Hepatocyte (in vitro differentiated cells): ENCODE measurements around the gene HEPN1. TPM values are rescaled to one million over a fixed set of nuclear protein-coding genes. Genes with fewer than 3 reads are reported as not detected.
"Not testable (repeated sequence)": the region's sequence is repeated elsewhere in the genome, so short reads cannot be mapped to it uniquely, and the experiment has no call there.

Source experiments
- DNase-seq: peaks from one replicate; pipeline ENCODE4 v3.0.0-alpha.2; 2016; ENCODE audit warnings: low spot score
- H2AFZ ChIP-seq: fragments of 200-600 bp; sonication (generic); 2 replicates; pipeline ENCODE4 v1.6.0; 2016; ENCODE audit warnings: antibody characterized with exemption, mild to moderate bottlenecking
- H3K27ac ChIP-seq: fragments of 200-600 bp; sonication (generic); 2 replicates; pipeline ENCODE4 v1.5.1; 2016; ENCODE audit warnings: mild to moderate bottlenecking
- H3K27me3 ChIP-seq: fragments of 200-600 bp; sonication (generic); 2 replicates; pipeline ENCODE4 v1.6.1; 2016
- H3K36me3 ChIP-seq: fragments of 200-600 bp; sonication (generic); replicated peaks from 2 replicates; pipeline ENCODE4 v1.5.1; 2016; ENCODE audit warnings: low read depth; ENCODE audit not compliant: insufficient read depth
- H3K4me1 ChIP-seq: fragments of 200-600 bp; sonication (generic); 2 replicates; pipeline ENCODE4 v1.5.1; 2016; ENCODE audit warnings: mild to moderate bottlenecking, moderate library complexity; ENCODE audit not compliant: insufficient read depth
- H3K4me2 ChIP-seq: fragments of 200-600 bp; sonication (generic); 2 replicates; pipeline ENCODE4 v1.6.0; 2016
- H3K4me3 ChIP-seq: fragments of 200-600 bp; sonication (generic); 2 replicates; pipeline ENCODE4 v1.5.1; 2016; ENCODE audit warnings: mild to moderate bottlenecking
- H3K79me2 ChIP-seq: fragments of 200-600 bp; sonication (generic); 2 replicates; pipeline ENCODE4 v1.6.0; 2017; ENCODE audit warnings: mild to moderate bottlenecking
- H3K9me2 ChIP-seq: fragments of 200-600 bp; sonication (generic); replicated peaks from 2 replicates; pipeline ENCODE4 v1.6.0; 2017; ENCODE audit warnings: mild to moderate bottlenecking; ENCODE audit not compliant: insufficient read depth
- H3K9me3 ChIP-seq: fragments of 200-600 bp; sonication (generic); 2 replicates; pipeline ENCODE4 v1.5.1; 2016; ENCODE audit warnings: low read depth, mild to moderate bottlenecking
- H4K20me1 ChIP-seq: fragments of 200-600 bp; sonication (generic); 2 replicates; pipeline ENCODE4 v1.6.0; 2016; ENCODE audit warnings: mild to moderate bottlenecking; ENCODE audit not compliant: insufficient read depth, poor library complexity, severe bottlenecking
- CTCF ChIP-seq: fragments of 200-600 bp; sonication (generic); IDR thresholded peaks from 2 replicates; pipeline ENCODE4 v1.5.1; 2016; ENCODE audit warnings: antibody characterized with exemption, mild to moderate bottlenecking; ENCODE audit not compliant: poor library complexity
- EZH2 ChIP-seq: fragments of 200-600 bp; sonication (generic); IDR thresholded peaks from 2 replicates; pipeline ENCODE4 v1.6.1; 2016; ENCODE audit warnings: antibody characterized with exemption, mild to moderate bottlenecking, borderline replicate concordance
- EZH2phosphoT487 ChIP-seq: fragments of 200-600 bp; sonication (generic); IDR thresholded peaks from one replicate; pipeline ENCODE4 v1.6.1; 2018; ENCODE audit warnings: antibody characterized with exemption, mild to moderate bottlenecking, low read depth, moderate library complexity; ENCODE audit not compliant: unreplicated experiment, severe bottlenecking
- whole genome bisulfite sequencing: methylation state at CpG from one replicate; pipeline ENCODE4 v1.1.6; 2016; ENCODE audit warnings: low lambda C conversion rate; ENCODE audit errors: missing lambda C conversion rate; 5-methylcytosine and 5-hydroxymethylcytosine counted together
- polyA plus RNA-seq: library from polyadenylated mRNA; unstranded; fragments of >200 nt; fragmentation: Nextera tagmentation; extraction: Ambion mirVana; gene quantifications from 2 replicates; pipeline ENCODE4 v1.2.1, GENCODE V29; 2016
- total RNA-seq: library from RNA; depleted of rRNA; stranded (reverse); fragments of >200 nt; gene quantifications from 2 replicates; pipeline ENCODE4 v1.2.3, GENCODE V29; 2014

Gene HEPN1
- total and polyA plus RNA-seq, 2 experiments from 2014 or later = not detected

GRCh38 chr11:124954590-124954955 lies 35.5 kb downstream of the HEPN1 start:
- H3K4me1 ChIP-seq = no peaks in the 10 kb centered on the region

GRCh38 chr11:124955035-124955434 lies 36.0 kb downstream of the HEPN1 start:
- no peaks in the 10 kb centered on the region for H4K20me1 ChIP-seq
- peak overlapping the region; percentile 78 for H3K4me2 ChIP-seq
- no peaks in the 10 kb centered on the region for H3K9me2 ChIP-seq
- no peaks in the 10 kb centered on the region for H3K4me1 ChIP-seq
- H3K79me2 ChIP-seq = no peaks in the 10 kb centered on the region
- TF ChIP-seq EZH2phosphoT487 (no peak), EZH2 (no peak), CTCF (no peak)
- no peak overlapping the region for H3K4me3 ChIP-seq
- H3K27ac ChIP-seq = no peak overlapping the region
- no peaks in the 10 kb centered on the region for H3K36me3 ChIP-seq
- no peaks in the 10 kb centered on the region for H3K27me3 ChIP-seq
- H2AFZ ChIP-seq = no peak overlapping the region
- H3K9me3 ChIP-seq = no peaks in the 10 kb centered on the region
- no peak for DNase-seq

More at GRCh38 chr11:124954590-124954955, 35.5 kb downstream of the HEPN1 start:
- Histone ChIP-seq H3K9me3 (no peaks in the 10 kb centered on the region), H4K20me1 (no peaks in the 10 kb centered on the region), H3K27me3 (no peaks in the 10 kb centered on the region), H3K4me3 (peak overlapping the region; percentile 41), H3K4me2 (peak overlapping the region; percentile 78), H3K36me3 (no peaks in the 10 kb centered on the region), H3K27ac (peak overlapping the region; percentile 0), H3K79me2 (no peaks in the 10 kb centered on the region), H3K9me2 (no peaks in the 10 kb centered on the region), H2AFZ (peak overlapping the region; percentile 59)
- DNase-seq = no peak
- TF ChIP-seq EZH2phosphoT487 = no peak
- no peak for TF ChIP-seq CTCF
- TF ChIP-seq EZH2 = no peak
- 40% methylated on average over 6 of the region's 6 CpGs for WGBS

GRCh38 chr11:124961972-124962609 lies 43.0 kb downstream of the HEPN1 start:
- Histone ChIP-seq H3K36me3 (no peaks in the 10 kb centered on the region), H3K4me3 (no peak overlapping the region), H3K27ac (no peak overlapping the region), H3K9me2 (no peaks in the 10 kb centered on the region), H3K4me2 (no peak overlapping the region), H3K4me1 (no peaks in the 10 kb centered on the region), H4K20me1 (no peaks in the 10 kb centered on the region), H2AFZ (no peak overlapping the region), H3K79me2 (no peaks in the 10 kb centered on the region), H3K9me3 (no peaks in the 10 kb centered on the region), H3K27me3 (no peaks in the 10 kb centered on the region)
- peak; percentile 73 for DNase-seq
- TF ChIP-seq CTCF (peak; percentile 87), EZH2 (no peak), EZH2phosphoT487 (no peak)
- 24% methylated on average over 5 of the region's 5 CpGs for WGBS

- H3K36me3 ChIP-seq, H3K4me1 ChIP-seq, H3K27ac ChIP-seq, H3K9me3 ChIP-seq, H3K4me2 ChIP-seq, H3K27me3 ChIP-seq, H2AFZ ChIP-seq, H4K20me1 ChIP-seq, H3K4me3 ChIP-seq, H3K79me2 ChIP-seq, DNase-seq, H3K9me2 ChIP-seq: not testable (repeated sequence)
- WGBS = 93% methylated on average over 13 of the region's 13 CpGs
Observed at GRCh38 chr11:124968197-124968596, 49.1 kb downstream of the HEPN1 start.

Other genes starting within 250 kb of the HEPN1 start
- gene SIAE, start 245.5 kb upstream of the HEPN1 start, total RNA-seq = 35.5 and 37.0 TPM in 2 replicates
- 18.6 and 24.0 TPM in 2 replicates for gene SIAE, start 245.5 kb upstream of the HEPN1 start, polyA plus RNA-seq
- 5.8 and 7.2 TPM in 2 replicates for gene SPA17, start 245.3 kb upstream of the HEPN1 start, total RNA-seq
- gene SPA17, start 245.3 kb upstream of the HEPN1 start, polyA plus RNA-seq = 3.8 and 5.8 TPM in 2 replicates
- gene NRGN, start 179.3 kb upstream of the HEPN1 start, total RNA-seq = not detected in 2 replicates
- 1.1 and 1.2 TPM in 2 replicates for gene NRGN, start 179.3 kb upstream of the HEPN1 start, polyA plus RNA-seq
- gene VSIG2, start 167.0 kb upstream of the HEPN1 start, total RNA-seq = 22.6 and 22.9 TPM in 2 replicates
- gene VSIG2, start 167.0 kb upstream of the HEPN1 start, polyA plus RNA-seq = 34.3 and 38.9 TPM in 2 replicates
- 2.0 and 3.6 TPM in 2 replicates for gene ESAM, start 157.0 kb upstream of the HEPN1 start, total RNA-seq
- 3.9 and 7.9 TPM in 2 replicates for gene ESAM, start 157.0 kb upstream of the HEPN1 start, polyA plus RNA-seq
- gene MSANTD2, start 118.8 kb upstream of the HEPN1 start, total RNA-seq = 14.9 and 18.3 TPM in 2 replicates
- 10.8 and 11.2 TPM in 2 replicates for gene MSANTD2, start 118.8 kb upstream of the HEPN1 start, polyA plus RNA-seq
- gene ROBO3, start 53.8 kb upstream of the HEPN1 start, total RNA-seq = 3.7 and 5.0 TPM in 2 replicates
- gene ROBO3, start 53.8 kb upstream of the HEPN1 start, polyA plus RNA-seq = 10.4 and 11.0 TPM in 2 replicates
- 0.48 and 2.0 TPM in 2 replicates for gene ROBO4, start 21.4 kb upstream of the HEPN1 start, total RNA-seq
- 0.28 TPM in 1 of 2 replicates, not detected in the other for gene ROBO4, start 21.4 kb upstream of the HEPN1 start, polyA plus RNA-seq
- 0.04 and 0.07 TPM in 2 replicates for gene HEPACAM, start 16.8 kb downstream of the HEPN1 start, total RNA-seq
- not detected in 2 replicates for gene HEPACAM, start 16.8 kb downstream of the HEPN1 start, polyA plus RNA-seq
- 1.3 and 2.3 TPM in 2 replicates for gene CCDC15, start 35.0 kb downstream of the HEPN1 start, total RNA-seq
- 0.97 and 1.1 TPM in 2 replicates for gene CCDC15, start 35.0 kb downstream of the HEPN1 start, polyA plus RNA-seq
- 2.1 and 2.8 TPM in 2 replicates for gene SLC37A2, start 144.1 kb downstream of the HEPN1 start, total RNA-seq
- 0.22 and 3.9 TPM in 2 replicates for gene SLC37A2, start 144.1 kb downstream of the HEPN1 start, polyA plus RNA-seq
- 20.6 and 21.1 TPM in 2 replicates for gene TMEM218, start 192.4 kb downstream of the HEPN1 start, total RNA-seq
- 20.7 and 24.6 TPM in 2 replicates for gene TMEM218, start 192.4 kb downstream of the HEPN1 start, polyA plus RNA-seq
- gene PKNOX2, start 245.5 kb downstream of the HEPN1 start, total RNA-seq = 3.1 and 4.3 TPM in 2 replicates
- gene PKNOX2, start 245.5 kb downstream of the HEPN1 start, polyA plus RNA-seq = 2.1 and 3.0 TPM in 2 replicates